GM23338 (cell line): Measurements from ENCODE around the gene NEU3. TPM values are rescaled to one million over a fixed set of nuclear protein-coding genes. Genes with fewer than 3 reads are reported as not detected.

Experiments used
- ATAC-seq: fragments of 200-7000 bp; cut with Tn5 transposase; 3 replicates; pipeline ENCODE4 v1.9.1; 2020
- DNase-seq: peaks from one replicate; pipeline ENCODE4 v3.0.0-alpha.2; 2015; ENCODE audit warnings: low spot score
- H2AFZ ChIP-seq: fragments of 200-600 bp; sonication (generic); 2 replicates; pipeline ENCODE4 v1.8.0; 2016; ENCODE audit warnings: antibody characterized with exemption, mild to moderate bottlenecking, moderate library complexity
- H3F3A ChIP-seq: fragments of 200-600 bp; sonication (generic); replicated peaks from 2 replicates; pipeline ENCODE4 v1.8.0; 2017; ENCODE audit warnings: antibody characterized with exemption, mixed run types, low read depth
- H3K27ac ChIP-seq: fragments of 200-600 bp; sonication (generic); 2 replicates; pipeline ENCODE4 v1.6.1; 2016; ENCODE audit warnings: low read depth
- H3K27me3 ChIP-seq: fragments of 200-600 bp; sonication (generic); 2 replicates; pipeline ENCODE4 v1.8.0; 2016; ENCODE audit warnings: mild to moderate bottlenecking, mixed run types, moderate library complexity; ENCODE audit not compliant: insufficient read depth
- H3K36me3 ChIP-seq: fragments of 200-600 bp; sonication (generic); 2 replicates; pipeline ENCODE4 v1.8.0; 2016; ENCODE audit warnings: mild to moderate bottlenecking; ENCODE audit not compliant: insufficient read depth
- H3K4me1 ChIP-seq: fragments of 200-600 bp; sonication (generic); 2 replicates; pipeline ENCODE4 v1.8.0; 2016; ENCODE audit warnings: mild to moderate bottlenecking, moderate library complexity; ENCODE audit not compliant: insufficient read depth
- H3K4me2 ChIP-seq: fragments of 200-600 bp; sonication (generic); 2 replicates; pipeline ENCODE4 v1.7.1; 2017; ENCODE audit warnings: mixed run types
- H3K4me3 ChIP-seq: fragments of 200-600 bp; sonication (generic); 2 replicates; pipeline ENCODE4 v1.6.1; 2016; ENCODE audit warnings: mixed run types
- H3K79me2 ChIP-seq: fragments of 200-600 bp; sonication (generic); replicated peaks from 2 replicates; pipeline ENCODE4 v1.8.0; 2017; ENCODE audit warnings: mild to moderate bottlenecking; ENCODE audit not compliant: insufficient read depth
- H3K9me2 ChIP-seq: fragments of 200-600 bp; sonication (generic); 2 replicates; pipeline ENCODE4 v1.8.0; 2017; ENCODE audit not compliant: insufficient read depth
- H4K20me1 ChIP-seq: fragments of 200-600 bp; sonication (generic); replicated peaks from 2 replicates; pipeline ENCODE4 v1.8.0; 2017; ENCODE audit warnings: mild to moderate bottlenecking; ENCODE audit not compliant: insufficient read depth
- H3K27ac Mint-ChIP-seq: 2 replicates; pipeline ENCODE4 v1.8.0; 2020; ENCODE audit warnings: inconsistent platforms, mild to moderate bottlenecking, moderate library complexity, mixed read lengths
- H3K27me3 Mint-ChIP-seq: 3 replicates; pipeline ENCODE4 v1.8.0; 2022; ENCODE audit warnings: low read depth, mild to moderate bottlenecking, moderate library complexity, mixed read lengths, inconsistent platforms; ENCODE audit not compliant: insufficient read depth, poor library complexity
- H3K36me3 Mint-ChIP-seq: 3 replicates; pipeline ENCODE4 v1.8.0; 2021; ENCODE audit warnings: low read depth, mild to moderate bottlenecking, inconsistent platforms, moderate library complexity, mixed read lengths
- H3K4me1 Mint-ChIP-seq: 3 replicates; pipeline ENCODE4 v1.8.0; 2020; ENCODE audit warnings: mild to moderate bottlenecking, inconsistent platforms, mixed read lengths
- H3K4me3 Mint-ChIP-seq: 3 replicates; pipeline ENCODE4 v1.8.0; 2021; ENCODE audit warnings: moderate library complexity, mild to moderate bottlenecking, inconsistent platforms, mixed read lengths
- H3K9me3 Mint-ChIP-seq: 3 replicates; pipeline ENCODE4 v1.8.0; 2020; ENCODE audit warnings: moderate library complexity, mild to moderate bottlenecking, inconsistent platforms, mixed read lengths
- CREB1 ChIP-seq: fragments of 250-450 bp; sonication (Bioruptor Pico); IDR thresholded peaks from 2 replicates; pipeline ENCODE4 v1.5.0; 2020; ENCODE audit warnings: low read depth, mild to moderate bottlenecking, moderate library complexity
- CTCF ChIP-seq, 2 experiments: fragments of 200-600 bp in 1 of 2; sonication (generic) in 1 of 2; conservative IDR thresholded peaks; 2 replicates each; pipeline versions ENCODE4 v1.5.1 to v1.6.1; 2016 to 2017; ENCODE audit warnings: antibody characterized with exemption in 2 of 2, low read depth in 2 of 2, mild to moderate bottlenecking in 2 of 2, moderate library complexity in 1 of 2
- EZH2 ChIP-seq: fragments of 200-600 bp; sonication (generic); IDR thresholded peaks from one replicate; pipeline ENCODE4 v1.8.0; 2017; ENCODE audit warnings: antibody characterized with exemption, mild to moderate bottlenecking, low read depth; ENCODE audit not compliant: unreplicated experiment
- EZH2phosphoT487 ChIP-seq: fragments of 200-600 bp; sonication (generic); IDR thresholded peaks from one replicate; pipeline ENCODE4 v1.8.1; 2018; ENCODE audit warnings: antibody characterized with exemption; ENCODE audit not compliant: unreplicated experiment
- JUNB ChIP-seq: IDR thresholded peaks from one replicate; pipeline ENCODE4 v1.6.1; 2016; ENCODE audit warnings: antibody characterized with exemption; ENCODE audit not compliant: unreplicated experiment
- POLR2AphosphoS5 ChIP-seq: IDR thresholded peaks from 2 replicates; pipeline ENCODE4 v1.6.1; 2016; ENCODE audit warnings: antibody characterized with exemption, low read depth
- REST ChIP-seq: IDR thresholded peaks from one replicate; pipeline ENCODE4 v1.6.1; 2018; ENCODE audit warnings: antibody characterized with exemption; ENCODE audit not compliant: unreplicated experiment
- STAT1 ChIP-seq: IDR thresholded peaks from one replicate; pipeline ENCODE4 v1.6.1; 2016; ENCODE audit warnings: antibody characterized with exemption; ENCODE audit not compliant: unreplicated experiment
- ZNF114 ChIP-seq: fragments of 250-450 bp; sonication (Bioruptor Pico); IDR thresholded peaks from 2 replicates; pipeline ENCODE4 v1.5.0; 2020; ENCODE audit warnings: mild to moderate bottlenecking, moderate library complexity
- ZNF331 ChIP-seq: fragments of 250-450 bp; sonication (Bioruptor Pico); IDR thresholded peaks from 2 replicates; pipeline ENCODE4 v1.5.0; 2020; ENCODE audit warnings: low read depth, mild to moderate bottlenecking, moderate library complexity
- ZNF462 ChIP-seq: fragments of 250-450 bp; sonication (Bioruptor Pico); IDR thresholded peaks from 2 replicates; pipeline ENCODE4 v1.5.0; 2020; ENCODE audit warnings: mild to moderate bottlenecking, moderate library complexity
- polyA plus RNA-seq: library from polyadenylated mRNA; unstranded; fragments of >200 nt; fragmentation: Nextera tagmentation; extraction: Ambion mirVana; gene quantifications from 2 replicates; pipeline ENCODE4 v1.2.1, GENCODE V29; 2016
- total RNA-seq: library from RNA; depleted of rRNA; stranded (reverse); fragments of >200 nt; shearing (Covaris generic); gene quantifications from 2 replicates; pipeline ENCODE4 v1.2.3, GENCODE V29; 2014

NEU3 gene
- total and polyA plus RNA-seq, 2 experiments from 2014 or later = 2.8 to 25.9 TPM

- no peak overlapping the region for H2AFZ ChIP-seq
- H3K4me2 ChIP-seq = no peak overlapping the region
- H3K9me2 ChIP-seq = no peaks in the 10 kb centered on the region
- peaks cover 4% of the 10 kb centered on the region; the same call in 2 of the 3 replicates for H3K4me1 Mint-ChIP-seq
- DNase-seq (no peak), ATAC-seq (no peak)
- H3K4me1 ChIP-seq = no peaks in the 10 kb centered on the region
- H4K20me1 ChIP-seq = no peaks in the 10 kb centered on the region
- H3K27me3 Mint-ChIP-seq = no peaks in the 10 kb centered on the region
- no peak overlapping the region for H3K4me3 Mint-ChIP-seq
- peaks cover 8% of the 10 kb centered on the region; the same call in 1 of the 3 replicates for H3K36me3 Mint-ChIP-seq
- no peaks in the 10 kb centered on the region; the same call in 1 of the 2 replicates for H3K36me3 ChIP-seq
- no peaks in the 10 kb centered on the region for H3K27me3 ChIP-seq
- H3K27ac ChIP-seq = no peak overlapping the region
- H3K9me3 Mint-ChIP-seq = peaks cover 12% of the 10 kb centered on the region; the same call in 2 of the 3 replicates
- TF ChIP-seq EZH2phosphoT487 = no peak
- TF ChIP-seq STAT1 = no peak
- no peak for TF ChIP-seq CREB1
- no peak for TF ChIP-seq ZNF114 (CRISPR knock-in tag)
- no peak for TF ChIP-seq REST
- no peak for TF ChIP-seq CTCF (conservative IDR thresholded peaks at IDR 0.05; ENCODE audit: low read depth in 2 of 2)
- TF ChIP-seq EZH2 = no peak
- no peak for TF ChIP-seq POLR2AphosphoS5
- no peaks in the 10 kb centered on the region for H3K79me2 ChIP-seq
- H3F3A ChIP-seq = no peaks in the 10 kb centered on the region
- no peak overlapping the region for H3K4me3 ChIP-seq
- H3K27ac Mint-ChIP-seq = no peak overlapping the region
These were observed 66.8 kb downstream of the NEU3 start for GRCh38 chr11:75055511-75055910.

- Mint-ChIP-seq H3K36me3 (peaks cover 8% of the 10 kb centered on the region; the same call in 1 of the 3 replicates), H3K4me3 (no peak overlapping the region), H3K9me3 (peaks cover 12% of the 10 kb centered on the region; the same call in 2 of the 3 replicates), H3K27me3 (no peaks in the 10 kb centered on the region), H3K4me1 (peaks cover 4% of the 10 kb centered on the region; the same call in 2 of the 3 replicates), H3K27ac (no peak overlapping the region)
- no peaks in the 10 kb centered on the region for H4K20me1 ChIP-seq
- DNase-seq = no peak
- no peaks in the 10 kb centered on the region for H3F3A ChIP-seq
- H3K4me1 ChIP-seq = no peaks in the 10 kb centered on the region
- H3K27ac ChIP-seq = no peak overlapping the region
- no peak for ATAC-seq
- no peaks in the 10 kb centered on the region; the same call in 1 of the 2 replicates for H3K36me3 ChIP-seq
- H3K4me3 ChIP-seq = no peak overlapping the region
- no peaks in the 10 kb centered on the region for H3K27me3 ChIP-seq
- no peak overlapping the region for H3K4me2 ChIP-seq
- H3K9me2 ChIP-seq = no peaks in the 10 kb centered on the region
- no peak overlapping the region for H2AFZ ChIP-seq
- H3K79me2 ChIP-seq = no peaks in the 10 kb centered on the region
- TF ChIP-seq ZNF462 (CRISPR knock-in tag) (no peak), JUNB (no peak), ZNF331 (CRISPR knock-in tag) (no peak), STAT1 (no peak)
These were observed 68.1 kb downstream of the NEU3 start for GRCh38 chr11:75056814-75057213.
